GM19043 (cell line): Measurements from ENCODE around the gene ZFP64.
"Not testable (repeated sequence)": the region's sequence is repeated elsewhere in the genome, so short reads cannot be mapped to it uniquely, and the experiment has no call there.

Experiments used
- ATAC-seq: cut with Tn5 transposase; IDR thresholded peaks from one replicate; pipeline ENCODE4 v1.9.1; 2021; ENCODE audit warnings: low read depth; ENCODE audit not compliant: unreplicated experiment

Gene ZFP64

DNA sequence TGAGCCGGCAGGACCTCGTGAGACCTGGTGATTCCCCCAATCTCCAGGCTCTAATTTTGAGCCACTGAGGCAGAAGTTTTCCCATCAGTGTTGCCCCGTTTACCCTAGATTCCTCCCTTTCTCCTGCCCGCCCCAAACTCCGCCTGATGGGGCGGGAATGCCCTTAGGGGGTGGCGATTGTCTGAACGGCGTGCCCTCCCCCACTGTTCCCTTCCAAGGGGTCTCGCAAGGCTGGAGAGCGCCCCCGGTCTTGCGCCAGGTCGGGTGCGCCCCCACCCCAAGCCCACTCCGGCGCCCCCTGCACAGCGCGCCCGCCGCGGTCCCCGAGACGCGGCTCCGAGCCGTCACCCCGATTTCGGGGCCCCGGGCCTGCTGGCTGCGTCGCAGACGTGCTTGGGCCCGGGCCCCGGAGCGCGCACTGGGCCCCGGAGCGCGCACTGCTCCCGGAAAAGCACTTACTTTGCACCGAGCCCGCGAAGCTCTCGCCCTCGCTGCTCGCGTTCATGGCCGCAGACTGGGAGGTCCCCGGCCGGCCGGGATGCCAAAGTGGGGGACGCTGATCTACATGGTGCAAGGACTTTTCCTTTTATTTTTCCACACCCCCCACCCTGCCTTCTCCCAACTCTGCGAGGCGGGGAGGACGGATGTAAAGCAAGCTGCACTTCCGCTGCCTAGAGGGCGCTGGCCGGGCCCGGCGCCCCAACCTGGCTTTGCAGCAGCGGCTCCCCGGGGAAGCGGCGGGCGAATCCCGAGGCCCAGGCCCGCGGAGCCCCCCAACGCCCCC lies at the start of gene ZFP64:
TSS of gene ZFP64 (minus strand) at position 648 of the 784 bp plus-strand sequence. CDS start at position 505, 143 bp downstream.
- peak; percentile 65 for ATAC-seq

DNA sequence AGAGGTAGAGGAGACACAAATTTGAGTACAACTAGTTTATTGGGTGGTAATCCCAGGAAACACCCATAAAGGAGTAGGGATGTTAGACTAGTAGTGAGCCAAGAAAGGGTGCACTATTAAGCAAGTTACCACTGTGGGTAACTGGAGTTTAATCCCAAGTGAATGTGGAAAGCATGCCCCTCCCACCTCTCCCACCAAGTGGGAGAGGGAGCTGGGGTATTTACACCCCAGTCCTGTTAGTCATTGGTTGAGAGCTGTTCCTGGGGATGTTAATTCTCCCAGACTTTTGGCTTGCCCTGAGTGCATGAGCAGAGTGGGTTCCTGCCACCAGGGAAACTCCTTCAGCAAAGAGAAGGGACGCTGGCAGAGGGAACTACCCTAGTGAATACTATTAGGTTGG lies 49.2 kb upstream of the ZFP64 start:
- ATAC-seq: no peak

DNA sequence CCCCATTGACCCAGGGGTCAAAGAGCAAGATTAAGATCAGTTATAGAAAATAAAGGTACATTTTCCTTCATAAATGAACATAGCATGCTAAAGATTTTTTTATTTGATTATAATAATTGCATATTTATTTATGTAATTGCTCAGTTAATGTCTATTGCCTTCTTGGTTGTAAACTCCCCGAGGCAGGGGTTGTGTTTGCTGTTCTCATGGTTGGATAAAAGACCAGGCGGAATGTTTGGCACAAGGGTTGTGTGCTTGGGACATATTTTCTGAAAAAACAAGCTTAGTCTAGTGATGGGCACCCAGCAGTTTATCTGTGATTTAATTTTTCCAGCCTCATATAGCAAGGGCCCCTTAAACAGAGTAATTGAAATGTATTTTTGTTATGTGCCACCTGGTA lies 47.5 kb upstream of the ZFP64 start:
- ATAC-seq: no peak

DNA sequence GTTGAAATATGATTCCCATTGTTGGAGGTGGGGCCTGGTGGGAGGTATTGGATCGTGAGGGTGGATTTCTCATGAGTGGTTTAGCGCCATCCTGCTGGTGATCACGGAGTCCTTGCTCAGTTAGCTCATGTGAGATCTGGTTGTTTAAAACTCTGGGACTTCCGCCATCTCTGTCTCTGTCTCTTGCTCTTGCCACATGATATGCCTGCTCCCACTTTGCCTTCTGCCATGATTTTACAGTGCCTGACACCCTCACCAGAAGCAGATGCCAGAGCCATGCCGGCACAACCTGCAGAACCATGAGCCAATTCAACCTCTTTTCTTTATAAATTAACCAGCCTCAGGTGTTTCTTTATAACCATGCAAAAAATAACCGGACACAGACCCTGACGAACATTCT lies 44.7 kb upstream of the ZFP64 start:
- no peak for ATAC-seq

DNA sequence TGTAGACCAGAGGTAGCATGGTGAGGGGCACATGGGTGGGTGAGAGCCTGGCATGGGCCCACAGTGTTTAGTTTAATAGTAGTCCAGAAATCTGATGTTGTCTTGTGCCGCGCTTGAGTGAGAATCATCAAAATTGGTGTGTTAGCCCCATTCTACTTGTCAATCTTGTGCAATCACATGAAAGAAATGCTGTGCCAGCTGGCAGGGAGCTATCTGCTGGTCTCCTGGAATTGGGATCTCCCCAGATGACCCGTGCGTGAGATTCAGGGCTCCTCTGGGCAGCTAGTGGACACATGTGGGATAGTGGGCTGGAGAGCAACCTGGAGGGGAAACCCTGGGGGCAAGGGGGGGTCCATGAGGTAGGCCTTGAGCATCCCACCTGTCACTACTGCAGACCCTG lies 43.5 kb upstream of the ZFP64 start:
- ATAC-seq: no peak

DNA sequence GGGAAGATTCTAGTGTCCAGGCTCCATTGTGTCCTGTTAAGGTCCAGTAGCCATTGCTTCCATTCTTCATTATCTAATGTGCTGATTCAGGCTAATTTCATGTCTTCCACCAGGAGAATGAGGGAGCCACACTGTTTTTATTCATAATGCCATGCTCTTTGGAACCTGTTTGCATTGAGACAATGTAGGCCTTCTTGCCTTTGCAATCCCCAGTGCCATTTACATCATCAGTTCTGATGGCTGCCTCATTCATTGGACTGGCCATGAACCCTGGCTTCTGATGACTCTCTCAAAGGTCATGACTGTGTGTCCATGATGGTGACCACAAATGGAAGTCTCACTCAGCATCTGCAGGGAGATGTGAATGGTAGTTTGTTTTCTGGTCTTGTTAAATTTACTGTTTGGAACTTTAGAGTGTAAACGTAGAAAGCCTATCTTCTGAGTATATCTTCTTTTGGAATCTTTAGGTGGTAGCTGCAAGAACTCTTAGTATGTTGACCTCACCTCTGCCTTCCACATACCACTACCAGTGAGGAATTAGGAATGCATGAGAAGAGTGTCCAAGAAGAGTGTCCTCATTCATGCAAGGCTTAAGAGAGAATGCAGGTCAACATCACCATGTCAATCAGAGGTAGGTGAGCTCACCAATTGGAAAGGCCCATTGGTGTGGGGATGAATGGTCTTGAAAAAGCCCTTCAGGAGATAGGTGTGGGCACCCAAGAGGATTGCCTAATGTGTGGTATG lies 42.9 kb upstream of the ZFP64 start:
- ATAC-seq: no peak

DNA sequence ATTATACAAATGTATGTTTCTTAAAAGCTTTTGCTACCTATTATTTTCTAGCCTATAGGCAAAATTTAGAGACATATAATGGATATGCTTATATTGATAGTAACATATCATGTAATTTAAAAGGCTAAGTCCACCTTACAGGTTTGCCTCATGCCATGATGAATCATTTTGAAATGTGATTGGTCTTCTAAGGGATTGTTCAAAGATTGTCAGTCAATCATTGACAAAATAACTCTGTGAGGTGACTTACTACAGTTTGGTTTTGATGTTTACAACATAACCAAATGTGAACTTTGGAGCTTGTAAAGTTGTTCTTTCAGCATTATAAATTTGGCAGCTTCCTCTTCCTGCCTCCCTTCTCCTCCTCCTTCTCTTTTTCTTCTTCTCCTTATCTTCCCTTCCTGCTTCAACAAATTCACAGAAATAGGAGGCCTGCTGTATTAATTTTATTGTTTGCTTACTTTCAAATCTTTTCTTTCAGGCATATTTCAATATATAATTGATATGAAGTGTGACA lies 39.7 kb upstream of the ZFP64 start:
- ATAC-seq: no peak

DNA sequence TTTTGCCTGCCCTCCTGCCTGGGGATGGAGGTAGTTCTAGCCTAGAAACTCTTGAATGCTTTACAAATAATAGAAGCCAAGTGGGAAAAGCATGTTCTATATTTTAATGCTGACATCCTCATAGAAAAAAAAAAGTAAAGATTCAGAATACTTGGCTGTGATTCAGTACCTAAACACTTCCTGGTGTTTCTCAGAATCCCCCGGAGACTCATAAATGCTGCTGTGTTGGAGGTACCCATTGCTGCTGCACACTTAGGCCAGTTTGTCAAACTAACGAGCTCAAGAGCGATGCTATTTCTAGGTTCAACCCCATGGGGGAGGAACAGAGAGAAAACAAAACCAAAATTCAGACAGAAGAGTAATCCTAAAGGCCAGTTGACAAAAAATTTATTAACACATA lies 38.8 kb upstream of the ZFP64 start:
- no peak for ATAC-seq

DNA sequence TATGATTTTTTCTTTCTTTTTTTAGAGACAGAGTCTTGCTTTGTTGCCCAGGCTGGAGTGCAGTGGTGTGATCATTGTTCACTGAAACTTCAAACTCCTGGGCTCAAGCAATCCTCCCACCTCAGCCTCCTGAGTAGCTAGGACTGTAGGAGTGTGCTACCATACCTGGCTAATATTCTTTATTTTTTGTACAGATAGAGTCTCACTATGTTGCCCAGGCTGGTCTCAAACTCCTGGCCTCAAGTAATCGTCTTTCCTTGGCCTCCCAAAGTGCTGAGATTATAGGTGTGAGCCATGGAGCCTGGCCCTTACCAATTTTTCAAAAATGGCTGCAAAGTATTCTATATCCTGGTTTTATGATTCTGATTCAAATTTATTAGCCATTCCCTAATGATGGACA lies 37.8 kb upstream of the ZFP64 start:
- ATAC-seq: not testable (repeated sequence)

DNA sequence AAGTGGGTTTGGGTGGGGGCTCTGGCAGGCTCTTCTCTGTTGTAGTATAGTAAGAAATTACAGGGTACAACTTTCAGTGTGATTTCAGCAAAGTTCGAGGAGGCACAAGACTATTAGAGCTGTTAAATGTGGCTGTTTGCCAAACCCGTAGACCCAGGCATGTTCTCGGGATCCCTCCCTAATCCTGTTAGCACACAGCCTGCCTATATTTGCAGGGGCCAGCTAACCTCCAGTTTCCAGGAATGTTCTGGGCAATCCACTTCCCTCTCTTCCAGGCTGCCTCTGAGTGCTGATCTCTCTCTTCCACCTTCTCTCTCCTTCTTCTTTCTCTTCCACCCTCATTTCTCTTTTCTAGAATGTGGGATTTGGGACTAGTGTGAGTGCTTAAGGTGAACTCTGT lies 34.8 kb upstream of the ZFP64 start:
- ATAC-seq: no peak

DNA sequence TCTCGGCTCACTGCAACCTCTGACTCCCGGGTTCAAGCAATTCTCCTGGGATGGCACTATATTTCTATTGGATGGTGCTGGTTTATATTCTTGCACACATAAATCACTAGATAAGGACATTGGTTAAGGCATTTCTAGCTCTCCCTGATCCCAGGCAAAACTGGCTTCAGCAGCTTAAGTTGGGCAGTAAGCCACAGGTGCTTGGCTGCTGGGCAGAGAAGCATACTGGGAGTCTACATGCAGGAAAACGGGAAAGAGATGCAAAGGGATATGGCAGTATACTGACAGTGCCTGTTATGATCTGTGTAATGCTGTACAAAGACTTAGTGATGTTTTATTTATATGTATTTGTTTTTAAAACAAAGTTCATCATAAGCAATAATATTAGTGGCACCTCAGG lies 33.3 kb upstream of the ZFP64 start:
- no peak for ATAC-seq

DNA sequence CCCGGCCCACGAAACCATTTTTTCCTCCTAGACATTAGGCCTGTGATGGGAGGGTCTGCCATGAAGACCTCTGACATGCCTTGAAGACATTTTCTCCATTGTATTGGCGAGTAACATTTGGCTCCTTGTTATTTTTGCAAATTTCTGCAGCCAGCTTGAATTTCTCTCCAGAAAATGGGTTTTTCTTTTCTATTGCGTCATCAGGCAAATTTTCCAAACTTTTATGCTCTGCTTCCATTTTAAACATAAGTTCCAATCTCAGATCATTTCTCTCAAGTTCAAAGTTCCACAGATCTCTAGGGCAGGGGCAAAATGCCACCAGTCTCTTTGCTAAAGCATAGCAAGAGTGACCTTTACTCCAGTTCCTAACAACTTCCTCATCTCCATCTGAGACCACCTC lies 29.8 kb upstream of the ZFP64 start:
- not testable (repeated sequence) for ATAC-seq

DNA sequence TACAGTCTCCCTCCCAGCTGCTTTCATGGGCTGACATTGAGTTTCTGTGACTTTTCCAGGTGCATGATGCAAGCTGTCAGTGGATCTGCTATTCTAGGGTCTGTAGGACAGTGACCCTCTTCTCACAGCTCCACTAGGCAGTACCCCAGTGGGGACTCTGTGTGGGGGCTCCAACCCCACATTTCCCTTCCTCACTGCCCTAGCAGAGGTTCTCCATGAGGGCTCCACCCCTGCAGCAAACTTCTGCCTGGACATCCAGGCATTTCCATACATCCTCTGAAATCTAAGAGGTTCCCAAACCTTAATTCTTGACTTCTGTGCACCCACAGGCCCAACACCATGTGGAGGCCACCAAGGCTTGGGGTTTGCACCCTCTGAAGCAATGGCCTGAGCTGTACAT lies 29.3 kb upstream of the ZFP64 start:
- not testable (repeated sequence) for ATAC-seq

DNA sequence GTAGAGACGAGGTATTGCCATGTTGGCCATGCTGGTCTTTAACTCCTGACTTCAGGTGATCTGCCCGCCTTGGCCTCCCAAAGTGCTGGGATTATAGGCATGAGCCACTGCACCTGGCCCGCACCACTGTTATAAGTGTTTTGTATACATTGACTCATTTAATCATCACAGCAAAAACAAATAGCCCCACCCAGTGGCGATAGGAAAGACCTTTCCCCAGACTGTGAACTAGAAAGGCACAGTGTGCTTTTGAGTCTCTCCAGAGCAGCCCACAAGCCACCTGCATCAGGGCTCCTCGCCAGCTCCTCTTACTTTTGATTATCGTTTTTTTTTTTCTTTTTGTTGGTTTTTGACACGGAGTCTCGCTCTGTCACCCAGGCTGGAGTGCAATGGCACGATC lies 27.9 kb upstream of the ZFP64 start:
- no peak for ATAC-seq

DNA sequence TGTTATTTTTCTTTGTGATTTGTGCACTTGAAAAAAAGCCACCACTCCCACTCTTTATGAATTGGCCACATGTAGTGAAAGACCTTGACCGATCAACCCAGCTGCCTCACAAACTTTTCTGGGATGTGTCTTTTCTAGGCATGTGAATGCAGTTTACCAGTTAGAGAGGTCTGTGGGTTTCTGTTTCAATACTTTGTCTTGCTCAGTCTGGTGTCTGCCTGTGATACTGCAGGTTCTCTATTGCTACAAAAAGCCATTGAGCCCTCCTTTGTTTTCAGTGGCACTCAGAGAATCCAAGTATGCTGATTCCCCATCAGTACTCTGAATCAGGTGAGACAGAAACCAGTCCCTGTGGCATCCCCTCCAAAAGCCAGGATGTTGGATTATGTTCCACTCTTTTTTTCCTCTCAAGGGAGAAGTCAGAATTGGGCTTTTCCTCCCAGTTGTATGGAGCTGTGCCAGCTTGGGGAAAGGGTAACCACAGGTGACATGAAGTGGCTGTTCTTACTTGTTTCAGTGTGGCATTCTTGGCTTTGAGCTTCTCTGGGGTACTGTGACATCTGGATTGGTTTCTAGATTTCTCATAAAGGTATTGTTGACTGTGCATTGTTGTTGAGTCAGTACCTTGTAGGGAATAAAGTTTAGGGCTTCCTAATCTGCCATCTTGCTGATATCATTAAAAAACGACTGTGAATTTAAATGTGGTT lies 26.3 kb upstream of the ZFP64 start:
- no peak for ATAC-seq

DNA sequence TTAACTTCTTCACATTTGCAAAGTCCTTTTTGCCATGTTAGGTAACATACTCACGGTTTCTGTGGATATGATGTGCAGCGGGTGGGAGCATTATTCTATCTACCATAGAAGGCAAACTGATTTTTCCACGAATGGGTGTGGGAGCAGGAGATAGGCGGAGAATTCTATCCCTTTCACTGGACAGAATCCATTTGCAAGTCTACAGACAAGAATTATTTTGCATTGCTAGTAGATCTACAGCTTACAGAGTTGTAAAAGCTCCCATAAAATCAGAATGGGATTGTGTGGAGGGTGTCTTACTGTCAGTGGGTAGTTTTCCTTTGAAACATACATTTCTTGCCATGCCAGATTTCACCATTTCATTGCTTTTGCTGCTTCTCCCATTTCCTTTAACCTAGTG lies 22.4 kb upstream of the ZFP64 start:
- ATAC-seq: no peak

DNA sequence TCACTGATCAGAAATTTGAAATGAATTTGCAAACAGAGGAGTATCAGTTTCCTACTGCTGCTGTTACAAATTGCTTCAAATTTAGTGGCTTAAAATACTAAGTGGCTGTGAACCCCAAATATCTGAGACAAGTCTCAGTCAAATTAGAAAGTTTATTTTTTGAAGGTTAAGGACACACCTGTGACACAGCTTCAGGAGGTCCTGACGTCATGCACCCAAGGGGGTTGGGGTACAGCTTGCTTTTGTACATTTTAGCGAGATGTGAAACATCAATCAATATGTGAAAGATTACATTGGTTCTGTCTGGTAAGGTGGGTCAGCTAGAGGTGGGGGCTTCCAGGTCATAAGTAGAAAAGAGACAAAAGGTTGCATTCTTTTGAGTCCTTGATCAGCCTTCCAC lies 21.4 kb upstream of the ZFP64 start:
- ATAC-seq: no peak

DNA sequence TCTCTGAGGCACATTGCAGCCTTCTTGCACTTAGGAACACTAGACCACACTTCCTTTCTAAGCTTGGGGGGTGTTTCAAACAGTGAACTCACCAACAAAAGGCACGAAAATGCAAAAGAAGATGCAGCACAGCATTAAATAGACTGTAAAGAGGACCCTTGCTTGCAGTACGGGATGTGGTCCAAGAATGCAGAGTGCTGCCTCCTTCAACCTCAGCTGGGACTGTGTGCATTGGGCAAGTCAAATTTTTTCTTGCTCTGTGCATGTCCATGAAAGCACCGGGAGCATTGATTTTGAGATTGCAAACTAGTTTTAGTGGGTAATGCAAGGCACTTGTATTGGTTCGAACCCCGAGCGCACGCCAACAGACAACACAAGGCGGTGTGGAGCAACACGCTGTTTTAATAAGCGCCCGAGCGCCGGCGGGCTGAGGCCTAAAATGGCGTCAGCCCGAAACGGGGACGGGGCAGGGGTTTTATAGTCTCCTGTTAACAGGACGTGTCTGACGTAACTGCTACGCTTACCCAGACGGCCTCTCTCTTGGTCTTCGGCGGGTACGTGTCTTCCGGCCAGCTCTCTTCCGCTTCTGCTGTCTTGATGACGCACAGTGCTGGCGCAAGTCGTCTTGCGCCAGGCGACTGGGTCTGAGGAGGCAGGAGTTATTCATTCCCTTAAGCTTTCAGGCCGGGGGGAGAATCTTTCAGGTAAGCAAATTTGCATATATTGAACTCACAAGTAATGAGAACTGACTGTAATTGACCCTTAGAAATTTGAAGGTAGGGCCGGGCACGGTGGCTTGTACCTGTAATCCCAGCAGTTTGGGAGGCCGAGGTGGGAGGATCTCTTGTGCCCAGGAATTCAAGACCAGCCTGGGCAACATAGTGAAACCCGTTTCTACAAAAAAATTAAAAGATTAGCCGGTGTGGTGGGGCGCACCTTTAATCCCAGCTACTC lies 18.7 kb upstream of the ZFP64 start:
- ATAC-seq: no peak

DNA sequence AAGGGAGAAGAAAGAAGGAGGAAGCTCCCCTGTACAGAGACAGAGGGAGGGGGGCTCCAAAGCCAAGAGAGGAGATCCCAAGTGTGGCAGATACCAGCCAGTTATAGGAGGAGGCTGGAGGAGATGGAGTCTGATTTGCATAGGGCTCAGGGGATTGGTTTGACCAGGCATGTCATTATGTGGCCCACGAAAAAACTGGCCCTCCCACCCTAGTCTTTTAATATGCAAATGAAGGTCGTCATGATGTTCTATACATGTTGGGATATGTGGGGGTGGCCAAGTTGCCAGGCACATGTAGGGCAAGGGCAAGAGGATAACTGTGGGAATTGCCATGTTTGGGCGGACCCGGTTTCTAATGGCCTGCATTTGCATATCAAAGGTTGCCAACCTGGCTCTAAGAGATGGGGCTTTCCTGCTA lies 17.6 kb upstream of the ZFP64 start:
- ATAC-seq: no peak
